Measurements from ENCODE around the gene DBN1.
A peak's percentile ranks its signal among the peaks of the same experiment; 100 is the strongest.

DBN1 gene

DNA sequence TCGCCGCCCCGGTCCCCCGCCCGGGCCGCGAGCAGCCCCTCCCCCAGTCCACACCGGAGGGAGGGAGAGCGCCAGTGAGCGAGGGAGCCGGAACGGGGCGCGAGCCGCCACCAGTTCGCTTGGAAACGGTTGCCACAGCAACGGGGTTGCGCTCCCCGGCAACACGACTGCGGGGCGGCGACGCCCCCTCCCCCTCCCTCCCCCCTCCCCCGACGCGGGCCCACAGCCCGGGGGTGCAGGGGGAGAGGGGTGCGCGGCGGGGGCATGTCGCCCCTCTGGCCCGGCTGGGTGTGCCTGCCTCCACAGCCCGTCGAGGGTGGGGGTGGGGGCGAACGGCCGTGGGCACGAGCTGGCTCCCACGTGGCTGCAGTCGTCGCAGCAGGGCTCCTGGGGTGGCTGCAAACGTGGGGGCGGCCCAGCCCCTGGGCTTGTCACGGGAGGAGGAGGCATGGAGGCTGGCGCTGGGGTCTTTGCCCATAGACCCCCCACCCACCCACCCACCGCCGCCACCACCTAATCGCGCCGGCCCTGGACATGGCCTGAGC is 26.3 kb downstream of the DBN1 start:
- Histone ChIP-seq H3K14ac (ENCODE audit: low read length) (no peak overlapping the region), H4K91ac (ENCODE audit: low read depth, low read length, poor library complexity) (peak overlapping the region; percentile 75), H3K9ac (ENCODE audit: low read depth, low read length, poor library complexity) (peak overlapping the region; percentile 97), H3K4me3 (ENCODE audit: low read length in 2 of 2) (peak overlapping the region; percentile 76 to 84), H3K27ac (replicated peaks; ENCODE audit: low read length) (peak overlapping the region; percentile 89), H3K4me1 (ENCODE audit: control insufficient read depth in 2 of 2, insufficient read depth in 1 of 2, low read depth in 1 of 2, low read length in 2 of 2) (peaks cover 25 to 30% of the 10 kb centered on the region in 2 donors), H2BK12ac (ENCODE audit: low read length) (no peak overlapping the region), H4K8ac (ENCODE audit: low read depth, low read length) (no peak overlapping the region), H3K79me1 (ENCODE audit: low read depth, low read length) (no peaks in the 10 kb centered on the region), H3K4ac (ENCODE audit: low read length) (no peak overlapping the region), H3K18ac (ENCODE audit: low read length) (peak overlapping the region; percentile 99), H2AFZ (ENCODE audit: low read length) (peak overlapping the region; percentile 90), H2AK5ac (ENCODE audit: low read depth, low read length) (peak overlapping the region; percentile 85), H3K36me3 (replicated peaks in 1 of 2; ENCODE audit: control insufficient read depth in 2 of 2, insufficient read depth in 2 of 2, low read length in 2 of 2) (peaks cover 0 to 17% of the 10 kb centered on the region in 2 donors), H3K4me2 (ENCODE audit: insufficient read depth, low read length, poor library complexity, severe bottlenecking) (peak overlapping the region; percentile 78), H3K9me3 (replicated peaks in 1 of 2; ENCODE audit: control insufficient read depth in 2 of 2, insufficient read depth in 1 of 2, low read depth in 1 of 2, low read length in 2 of 2) (no peaks in the 10 kb centered on the region), H2BK120ac (ENCODE audit: low read depth, low read length) (peak overlapping the region; percentile 89), H2BK5ac (ENCODE audit: low read length) (peak overlapping the region; percentile 88), H3K27me3 (ENCODE audit: control insufficient read depth in 3 of 3, insufficient read depth in 3 of 3, low read depth in 1 of 3, low read length in 3 of 3) (no peaks in the 10 kb centered on the region), H2BK15ac (ENCODE audit: low read length) (peak overlapping the region; percentile 95), H3K23ac (ENCODE audit: low read depth, low read length, poor library complexity) (peak overlapping the region; percentile 13)
- WGBS, 2 donors (ENCODE audit: extremely low coverage in 2 of 2, insufficient read length in 2 of 2, insufficient replicate concordance in 1 of 2) = no CpG with 5 or more reads among the region's 52 CpGs
- DNase-seq (ENCODE audit: low spot score) = peak; percentile 82

DNA sequence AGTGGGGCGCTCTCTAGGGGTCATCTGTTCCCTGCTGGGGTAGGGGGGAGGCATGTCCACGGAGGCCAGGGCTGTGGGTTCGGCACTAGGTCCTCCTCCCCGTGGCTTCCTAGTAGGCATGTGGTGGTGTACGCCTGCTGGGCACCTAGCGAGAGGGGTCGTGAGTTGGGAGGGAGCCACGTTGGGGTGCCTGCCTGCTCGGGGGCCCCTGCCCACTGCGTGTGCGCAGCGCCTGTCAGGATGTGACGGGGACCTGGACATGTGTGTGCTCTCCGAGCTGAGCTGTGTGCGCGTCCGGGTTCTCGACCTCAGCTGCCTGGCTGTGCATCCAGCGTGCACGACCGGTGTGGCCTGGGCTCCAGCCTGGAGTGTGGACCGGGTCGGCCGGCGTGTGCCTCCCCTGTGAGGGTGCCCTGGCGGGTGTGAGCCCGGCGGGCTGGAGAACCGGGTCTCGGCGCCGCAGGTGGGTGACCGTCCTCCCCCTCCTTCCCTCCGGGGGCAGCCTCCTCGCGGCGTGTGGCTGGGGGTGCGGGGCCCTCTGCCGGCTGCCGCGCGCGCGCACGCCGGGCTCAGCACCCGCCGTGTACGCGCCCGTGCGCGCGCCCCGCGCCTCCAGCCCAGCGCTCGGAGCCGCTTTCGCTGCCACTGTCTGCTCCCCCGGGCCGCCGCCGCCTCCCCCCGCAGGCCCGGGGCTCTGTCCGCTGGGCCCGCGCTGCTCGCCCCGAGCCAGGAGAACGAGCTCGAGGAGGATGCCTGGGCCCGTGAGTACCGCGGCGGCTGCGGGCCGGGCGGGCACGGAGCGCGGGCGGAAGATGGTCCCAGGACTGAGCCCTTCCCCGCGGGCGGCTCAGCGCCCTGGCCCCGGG is 27.0 kb downstream of the DBN1 start, which contains the start of gene PRR7:
Gene PRR7, plus strand, starts transcription at position 615 of the 866 bp plus-strand sequence. CDS start 8,254 bp downstream, outside the sequence.
- H2BK5ac ChIP-seq (ENCODE audit: low read length) = peak within 1 kb of the TSS; percentile 88
- no peaks in the 10 kb centered on the region for H3K9me3 ChIP-seq (replicated peaks in 1 of 2; ENCODE audit: control insufficient read depth in 2 of 2, insufficient read depth in 1 of 2, low read depth in 1 of 2, low read length in 2 of 2)
- H3K4ac ChIP-seq (ENCODE audit: low read length) = peak within 1 kb of the TSS; percentile 71
- H2BK120ac ChIP-seq (ENCODE audit: low read depth, low read length) = peak within 1 kb of the TSS; percentile 89
- peak within 1 kb of the TSS; percentile 89 for H3K27ac ChIP-seq (replicated peaks; ENCODE audit: low read length)
- H4K91ac ChIP-seq (ENCODE audit: low read depth, low read length, poor library complexity) = peak within 1 kb of the TSS; percentile 75
- peak within 1 kb of the TSS; percentile 94 for H3K23ac ChIP-seq (ENCODE audit: low read depth, low read length, poor library complexity)
- H4K8ac ChIP-seq (ENCODE audit: low read depth, low read length) = no peak within 1 kb of the TSS
- H3K27me3 ChIP-seq (ENCODE audit: control insufficient read depth in 3 of 3, insufficient read depth in 3 of 3, low read depth in 1 of 3, low read length in 3 of 3) = no peaks in the 10 kb centered on the region
- peak within 1 kb of the TSS; percentile 99 for H3K14ac ChIP-seq (ENCODE audit: low read length)
- DNase-seq (ENCODE audit: low spot score) = peak; percentile 69
- peak within 1 kb of the TSS; percentile 67 for H2BK12ac ChIP-seq (ENCODE audit: low read length)
- H3K79me1 ChIP-seq (ENCODE audit: low read depth, low read length) = no peaks in the 10 kb centered on the region
- H3K4me1 ChIP-seq (ENCODE audit: control insufficient read depth in 2 of 2, insufficient read depth in 1 of 2, low read depth in 1 of 2, low read length in 2 of 2) = peaks cover 27 to 30% of the 10 kb centered on the region in 2 donors
- peak within 1 kb of the TSS; percentile 97 for H3K9ac ChIP-seq (ENCODE audit: low read depth, low read length, poor library complexity)
- peak within 1 kb of the TSS; percentile 90 for H2AFZ ChIP-seq (ENCODE audit: low read length)
- peak within 1 kb of the TSS; percentile 78 for H3K4me2 ChIP-seq (ENCODE audit: insufficient read depth, low read length, poor library complexity, severe bottlenecking)
- no CpG with 5 or more reads among the region's 89 CpGs for WGBS, 2 donors (ENCODE audit: extremely low coverage in 2 of 2, insufficient read length in 2 of 2, insufficient replicate concordance in 1 of 2)
- H2BK15ac ChIP-seq (ENCODE audit: low read length) = peak within 1 kb of the TSS; percentile 95
- peaks cover 0 to 22% of the 10 kb centered on the region in 2 donors for H3K36me3 ChIP-seq (replicated peaks in 1 of 2; ENCODE audit: control insufficient read depth in 2 of 2, insufficient read depth in 2 of 2, low read length in 2 of 2)
- H2AK5ac ChIP-seq (ENCODE audit: low read depth, low read length) = peak within 1 kb of the TSS; percentile 96
- H3K18ac ChIP-seq (ENCODE audit: low read length) = peak within 1 kb of the TSS; percentile 99
- H3K4me3 ChIP-seq (ENCODE audit: low read length in 2 of 2) = peak within 1 kb of the TSS; percentile 76 to 84

GRCh38 chr5:177445917-177446199 is 27.6 kb downstream of the DBN1 start:
- H3K4me2 ChIP-seq (ENCODE audit: insufficient read depth, low read length, poor library complexity, severe bottlenecking) = peak overlapping the region; percentile 78
- H3K36me3 ChIP-seq (replicated peaks in 1 of 2; ENCODE audit: control insufficient read depth in 2 of 2, insufficient read depth in 2 of 2, low read length in 2 of 2) = peaks cover 2 to 27% of the 10 kb centered on the region in 2 donors
- no peak overlapping the region for H2BK12ac ChIP-seq (ENCODE audit: low read length)
- no peak overlapping the region for H2BK5ac ChIP-seq (ENCODE audit: low read length)
- H3K4me3 ChIP-seq (ENCODE audit: low read length in 2 of 2) = peak overlapping the region; percentile 76 to 84
- peak overlapping the region; percentile 99 for H3K18ac ChIP-seq (ENCODE audit: low read length)
- H2BK120ac ChIP-seq (ENCODE audit: low read depth, low read length) = peak overlapping the region; percentile 44
- no peak overlapping the region for H4K8ac ChIP-seq (ENCODE audit: low read depth, low read length)
- H2BK15ac ChIP-seq (ENCODE audit: low read length) = peak overlapping the region; percentile 52
- peak overlapping the region; percentile 90 for H2AFZ ChIP-seq (ENCODE audit: low read length)
- peaks cover 27 to 30% of the 10 kb centered on the region in 2 donors for H3K4me1 ChIP-seq (ENCODE audit: control insufficient read depth in 2 of 2, insufficient read depth in 1 of 2, low read depth in 1 of 2, low read length in 2 of 2)
- H3K14ac ChIP-seq (ENCODE audit: low read length) = peak overlapping the region; percentile 87
- no peak for DNase-seq (ENCODE audit: low spot score)
- peak overlapping the region; percentile 71 for H3K4ac ChIP-seq (ENCODE audit: low read length)
- no CpG with 5 or more reads among the region's 8 CpGs for WGBS, 2 donors (ENCODE audit: extremely low coverage in 2 of 2, insufficient read length in 2 of 2, insufficient replicate concordance in 1 of 2)
- peak overlapping the region; percentile 92 for H3K9ac ChIP-seq (ENCODE audit: low read depth, low read length, poor library complexity)
- H3K23ac ChIP-seq (ENCODE audit: low read depth, low read length, poor library complexity) = peak overlapping the region; percentile 94
- H3K79me1 ChIP-seq (ENCODE audit: low read depth, low read length) = no peaks in the 10 kb centered on the region
- no peak overlapping the region for H4K91ac ChIP-seq (ENCODE audit: low read depth, low read length, poor library complexity)
- H3K9me3 ChIP-seq (replicated peaks in 1 of 2; ENCODE audit: control insufficient read depth in 2 of 2, insufficient read depth in 1 of 2, low read depth in 1 of 2, low read length in 2 of 2) = no peaks in the 10 kb centered on the region
- peak overlapping the region; percentile 96 for H2AK5ac ChIP-seq (ENCODE audit: low read depth, low read length)
- H3K27me3 ChIP-seq (ENCODE audit: control insufficient read depth in 3 of 3, insufficient read depth in 3 of 3, low read depth in 1 of 3, low read length in 3 of 3) = no peaks in the 10 kb centered on the region
- H3K27ac ChIP-seq (replicated peaks; ENCODE audit: low read length) = peak overlapping the region; percentile 89
